ENCODE data around the gene FUT1. TPM values are rescaled to one million over a fixed set of nuclear protein-coding genes. Genes with fewer than 3 reads are reported as not detected.

The FUT1 gene
- polyA plus RNA-seq, 1 of the 3 experiments (the other 2 are of a cell fraction), result 0.08 TPM

DNA sequence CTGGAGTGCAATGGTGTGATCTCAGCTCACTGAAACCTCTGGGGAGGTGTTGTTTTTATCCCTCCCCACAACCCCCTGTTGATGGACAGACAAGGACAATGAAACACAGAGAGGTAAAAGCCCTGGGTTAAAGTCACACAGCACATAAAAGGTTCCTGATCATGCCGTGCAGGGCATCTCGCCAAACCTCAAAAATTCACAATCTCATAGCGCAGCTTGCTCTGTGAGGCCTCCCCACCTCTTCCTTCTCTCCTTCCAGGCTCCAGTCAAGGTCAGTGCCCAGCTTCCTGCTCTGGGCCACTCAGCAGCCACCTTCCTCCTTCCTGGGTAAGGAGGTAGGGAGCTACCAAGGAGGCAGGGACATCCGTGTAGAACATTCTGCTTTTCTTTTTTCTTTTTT lies 54.4 kb downstream of the FUT1 start:
- POLR2A ChIA-PET, result interaction anchor here (0.6 to 0.9 kb wide), 2 partner anchors 13 to 18 kb away, joined by 3 to 4 read pairs; no protein-coding TSS in a partner anchor
- no peak for DNase-seq
- TF ChIP-seq SIN3A (IDR thresholded peaks at IDR 0.05; ENCODE audit: borderline replicate concordance, low read depth, low read length) (no peak), JUND (IDR thresholded peaks at IDR 0.05) (no peak), NFIC (IDR thresholded peaks at IDR 0.05; ENCODE audit: borderline replicate concordance) (peak; percentile 73), MXI1 (IDR thresholded peaks at IDR 0.05; ENCODE audit: low read depth, low read length) (no peak), RFX5 (IDR thresholded peaks at IDR 0.05; ENCODE audit: low read length) (no peak), MEF2A (IDR thresholded peaks at IDR 0.05; ENCODE audit: borderline replicate concordance, low read depth) (no peak)
- TF ChIP-seq, protein P1, sequence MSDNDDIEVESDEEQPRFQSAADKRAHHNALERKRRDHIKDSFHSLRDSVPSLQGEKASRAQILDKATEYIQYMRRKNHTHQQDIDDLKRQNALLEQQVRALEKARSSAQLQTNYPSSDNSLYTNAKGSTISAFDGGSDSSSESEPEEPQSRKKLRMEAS (IDR thresholded peaks at IDR 0.05; ENCODE audit: low read depth), result 0 out of 2 replicates have a peak, but pooled peaks have one; percentile 29

More for the DNA sequence above, 54.4 kb downstream of the FUT1 start:
- no peak overlapping the region for H3K4me2 ChIP-seq
- WGBS (ENCODE audit: low lambda C conversion rate), result 55% methylated on average over 4 of the region's 4 CpGs
- H3K79me2 ChIP-seq (ENCODE audit: insufficient read depth), result no peaks in the 10 kb centered on the region
- peaks cover 0 to 5% of the 10 kb centered on the region in 2 experiments; a peak in 1 of 4 replicates for H3K4me1 ChIP-seq (ENCODE audit: control insufficient read depth in 1 of 2, insufficient read depth in 2 of 2, low read depth in 1 of 2, low read length in 1 of 2)
- no peaks in the 10 kb centered on the region for H3K9me2 ChIP-seq
- peaks cover 5% of the 10 kb centered on the region for H3F3A ChIP-seq (replicated peaks; ENCODE audit: insufficient read depth)
- CTCF ChIA-PET, result interaction anchor here (1.3 kb wide), 1 partner anchor 23 kb away, joined by 5 read pairs; no protein-coding TSS in a partner anchor
- no peak overlapping the region for H3K4me3 ChIP-seq (ENCODE audit: low read depth in 2 of 2, low read length in 1 of 2)
- no peaks in the 10 kb centered on the region for H3K9me3 ChIP-seq
- H3K27ac ChIP-seq (ENCODE audit: low read depth in 2 of 2, low read length in 1 of 2), result no peak overlapping the region
- H3K9ac ChIP-seq, result no peak overlapping the region
- H3K36me3 ChIP-seq (replicated peaks in 1 of 2; ENCODE audit: control insufficient read depth in 1 of 2, insufficient read depth in 2 of 2, low read length in 1 of 2), result no peaks in the 10 kb centered on the region
- H4K20me1 ChIP-seq (ENCODE audit: insufficient read depth), result no peaks in the 10 kb centered on the region
- H2AFZ ChIP-seq (ENCODE audit: low read depth), result no peak overlapping the region
- H3K27me3 ChIP-seq (ENCODE audit: insufficient read depth), result no peaks in the 10 kb centered on the region

Small RNAs within 50 kb of the gene (small RNA-seq; reads per million reads assigned to genes)
- gene RNU6-317P, result 0 reads per million in 7 experiments

Other genes starting within 250 kb of the FUT1 start
- 2.0 and 3.2 TPM in 2 replicates for gene LMTK3, start 240.8 kb downstream of the FUT1 start, polyA plus RNA-seq (2012; rRNA removed)
- 0.86 and 0.92 TPM in 2 replicates for gene SULT2B1, start 200.5 kb downstream of the FUT1 start, polyA plus RNA-seq (2012; rRNA removed)
- gene SPACA4, start 145.9 kb downstream of the FUT1 start, polyA plus RNA-seq (2012; rRNA removed), result not detected in 2 replicates
- 0.44 TPM in 1 of 2 replicates, not detected in the other for gene FAM83E, start 137.6 kb downstream of the FUT1 start, polyA plus RNA-seq (2012; rRNA removed)
- 2,114 and 2,225 TPM in 2 replicates for gene RPL18, start 133.5 kb downstream of the FUT1 start, polyA plus RNA-seq (2012; rRNA removed)
- 14.1 and 14.8 TPM in 2 replicates for gene SPHK2, start 133.1 kb downstream of the FUT1 start, polyA plus RNA-seq (2012; rRNA removed)
- gene DBP, start 115.3 kb downstream of the FUT1 start, polyA plus RNA-seq (2012; rRNA removed), result 7.8 and 12.6 TPM in 2 replicates
- gene CA11, start 106.5 kb downstream of the FUT1 start, polyA plus RNA-seq (2012; rRNA removed), result 13.1 and 13.5 TPM in 2 replicates
- 0.57 and 0.74 TPM in 2 replicates for gene NTN5, start 79.6 kb downstream of the FUT1 start, polyA plus RNA-seq (2012; rRNA removed)
- not detected in 2 replicates for gene FUT2, start 56.7 kb downstream of the FUT1 start, polyA plus RNA-seq (2012; rRNA removed)
- gene MAMSTR, start 32.9 kb downstream of the FUT1 start, polyA plus RNA-seq (2012; rRNA removed), result 0.70 and 1.1 TPM in 2 replicates
- 0.36 and 0.41 TPM in 2 replicates for gene RASIP1, start 12.0 kb downstream of the FUT1 start, polyA plus RNA-seq (2012; rRNA removed)
- 0.03 TPM in 2 replicates for gene IZUMO1, start 5.7 kb downstream of the FUT1 start, polyA plus RNA-seq (2012; rRNA removed)
- not detected in 2 replicates for gene FGF21, start 2.9 kb upstream of the FUT1 start, polyA plus RNA-seq (2012; rRNA removed)
- 70.6 and 71.6 TPM in 2 replicates for gene BCAT2, start 58.4 kb upstream of the FUT1 start, polyA plus RNA-seq (2012; rRNA removed)
- 27.9 and 29.7 TPM in 2 replicates for gene HSD17B14, start 83.8 kb upstream of the FUT1 start, polyA plus RNA-seq (2012; rRNA removed)
- 4.7 and 5.6 TPM in 2 replicates for gene PLEKHA4, start 116.0 kb upstream of the FUT1 start, polyA plus RNA-seq (2012; rRNA removed)
- 62.3 and 73.7 TPM in 2 replicates for gene PPP1R15A, start 119.8 kb upstream of the FUT1 start, polyA plus RNA-seq (2012; rRNA removed)
- gene TULP2, start 146.1 kb upstream of the FUT1 start, polyA plus RNA-seq (2012; rRNA removed), result 0.03 and 0.08 TPM in 2 replicates
- 259 and 397 TPM in 2 replicates for gene NUCB1, start 147.7 kb upstream of the FUT1 start, polyA plus RNA-seq (2012; rRNA removed)
- 0.31 and 0.72 TPM in 2 replicates for gene DHDH, start 181.1 kb upstream of the FUT1 start, polyA plus RNA-seq (2012; rRNA removed)
- 278 and 640 TPM in 2 replicates for gene BAX, start 202.2 kb upstream of the FUT1 start, polyA plus RNA-seq (2012; rRNA removed)
- 587 and 875 TPM in 2 replicates for gene FTL, start 212.7 kb upstream of the FUT1 start, polyA plus RNA-seq (2012; rRNA removed)
- gene GYS1, start 240.7 kb upstream of the FUT1 start, polyA plus RNA-seq (2012; rRNA removed), result 24.1 and 25.3 TPM in 2 replicates
- gene RUVBL2, start 241.2 kb upstream of the FUT1 start, polyA plus RNA-seq (2012; rRNA removed), result 411 and 459 TPM in 2 replicates